GM21526 (cell line): Measurements from ENCODE around the gene NSFL1C.
"Not testable (repeated sequence)": the region's sequence is repeated elsewhere in the genome, so short reads cannot be mapped to it uniquely, and the experiment has no call there.

Source experiments
- ATAC-seq: cut with Tn5 transposase; IDR thresholded peaks from one replicate; pipeline ENCODE4 v1.9.1; 2021; ENCODE audit warnings: moderate library complexity; ENCODE audit not compliant: unreplicated experiment, low FRiP score

NSFL1C gene

GRCh38 chr20:1466211-1467081, at the start of gene NSFL1C:
Gene NSFL1C, minus strand, starts transcription at chr20:1466849. Its CDS starts 25 bp downstream, at chr20:1466824.
- peak; percentile 85 for ATAC-seq

- ATAC-seq: no peak
Measured at GRCh38 chr20:1513801-1514200, 47.2 kb upstream of the NSFL1C start.

GRCh38 chr20:1509237-1509636, 42.6 kb upstream of the NSFL1C start:
- ATAC-seq: no peak

DNA sequence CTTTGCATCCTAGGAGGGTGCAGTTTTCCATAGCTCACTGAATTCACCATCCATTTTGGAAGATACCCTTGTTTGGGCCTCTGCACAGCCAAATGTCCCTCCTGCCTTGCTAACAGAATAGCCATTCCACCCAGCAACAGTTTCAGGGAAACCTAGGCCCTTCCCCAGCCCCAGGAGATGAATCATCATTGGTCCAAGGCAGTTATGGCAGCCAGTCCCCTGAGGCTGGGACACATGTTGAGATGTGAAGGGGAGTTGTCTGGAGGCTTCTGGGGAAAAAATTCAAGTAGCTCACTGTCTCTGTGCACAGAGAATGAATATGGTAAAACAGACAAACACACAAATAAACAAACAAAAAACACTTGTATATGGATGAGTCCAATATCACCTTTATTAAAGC, 41.9 kb upstream of the NSFL1C start:
- ATAC-seq: no peak

- ATAC-seq: no peak
Measured at GRCh38 chr20:1507276-1507675, 40.6 kb upstream of the NSFL1C start.

DNA sequence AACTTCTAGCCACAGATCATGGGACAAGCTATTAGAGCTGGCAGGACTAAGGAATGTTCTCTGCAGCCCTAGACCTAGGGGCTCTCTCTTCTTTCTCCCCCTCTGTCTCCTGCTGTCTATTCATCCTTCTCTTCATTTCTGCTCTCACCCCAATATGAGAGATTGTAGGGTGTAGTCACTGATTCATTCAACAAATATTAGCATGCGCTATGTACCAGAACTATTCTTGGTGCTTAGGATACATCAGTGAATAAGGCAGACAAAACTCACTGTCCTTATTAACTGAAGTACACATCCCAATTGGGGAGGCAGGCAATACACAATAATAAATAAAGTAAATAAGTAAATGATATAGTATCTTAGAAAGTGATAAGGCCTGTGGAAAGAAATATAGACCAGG, 39.2 kb upstream of the NSFL1C start:
- ATAC-seq: no peak

DNA sequence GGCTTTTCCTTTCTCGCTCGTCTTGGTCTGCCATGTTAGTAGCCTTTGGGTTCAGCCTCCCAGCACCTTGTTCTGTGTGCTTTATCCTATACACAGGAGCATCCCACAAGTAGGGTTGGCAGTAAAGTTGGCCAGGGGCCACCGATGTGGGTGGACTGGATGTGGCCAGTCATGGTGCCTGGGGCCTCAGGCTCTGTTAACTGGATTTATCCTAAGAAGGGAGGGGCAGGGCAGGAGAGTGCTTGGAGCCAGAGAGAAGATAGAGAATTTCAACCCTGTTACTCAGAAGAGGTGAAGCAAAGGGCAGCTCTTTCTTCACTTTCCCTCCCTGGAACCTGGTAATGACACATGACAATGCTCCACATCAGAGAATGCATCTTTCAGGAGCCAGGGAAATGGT, 38.7 kb upstream of the NSFL1C start:
- no peak for ATAC-seq

GRCh38 chr20:1503564-1504227, 37.0 kb upstream of the NSFL1C start:
- peak; percentile 97 for ATAC-seq

DNA sequence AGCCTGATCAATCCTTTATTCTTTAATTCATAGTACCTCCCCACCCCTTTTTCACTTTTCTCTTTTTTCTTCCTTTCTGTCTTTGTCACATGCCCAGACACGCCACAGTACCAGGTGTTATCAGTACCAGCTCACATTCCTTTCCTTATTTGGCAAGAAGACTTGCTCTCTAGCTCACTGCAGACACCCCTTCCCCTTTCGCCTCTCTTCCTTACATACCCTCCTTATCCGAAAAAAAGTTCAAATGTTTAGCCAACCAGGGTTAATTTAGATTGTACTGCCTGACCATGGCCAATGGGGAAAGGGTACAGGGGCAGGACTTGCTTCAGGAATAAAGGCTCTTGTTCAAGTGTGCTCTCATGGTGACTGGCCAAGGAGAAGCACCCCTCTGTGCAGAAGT, 33.8 kb upstream of the NSFL1C start:
- no peak for ATAC-seq

DNA sequence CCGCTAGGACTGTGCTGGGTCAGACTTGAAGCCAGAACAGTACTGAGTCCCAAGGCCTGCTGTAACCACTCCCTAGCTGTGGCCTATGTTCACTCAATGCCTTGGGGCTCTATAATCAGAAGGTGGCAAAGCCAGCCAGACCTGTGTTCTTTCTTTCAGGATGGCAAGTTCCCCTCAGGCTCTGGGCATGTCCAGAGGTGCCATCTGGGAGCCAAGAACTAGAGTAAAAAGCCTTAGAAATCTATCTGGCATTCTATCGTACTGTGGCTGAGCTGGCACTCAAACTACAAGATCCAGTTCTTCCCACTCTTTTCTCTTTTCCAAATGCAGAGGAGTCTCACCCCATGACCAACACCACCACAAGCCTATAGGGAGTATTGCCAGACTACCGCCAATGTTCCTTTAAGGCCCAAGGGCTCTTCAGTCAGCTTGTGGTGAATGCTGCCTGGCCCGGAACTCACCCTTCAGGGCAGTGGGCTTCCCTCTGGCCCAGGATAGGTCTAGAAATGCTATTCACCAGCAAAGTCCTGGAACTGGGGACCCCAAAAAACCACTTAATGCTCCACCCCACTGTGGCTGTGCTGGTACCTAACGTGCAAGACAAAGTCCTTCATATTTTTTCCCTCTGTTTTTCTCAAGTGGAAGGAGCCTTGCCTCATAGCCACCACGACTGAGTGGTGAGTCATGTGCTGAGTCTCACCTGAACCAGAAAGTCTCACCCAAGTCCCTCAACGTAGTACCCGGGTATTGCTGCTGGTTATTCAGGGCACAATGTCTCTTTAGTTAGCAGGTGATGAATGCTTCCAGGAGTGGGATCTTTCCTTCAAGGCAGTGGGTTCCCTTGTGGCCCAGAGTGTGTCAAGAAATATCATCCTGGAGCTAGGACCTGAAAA, 33.1 kb upstream of the NSFL1C start:
- ATAC-seq: no peak

DNA sequence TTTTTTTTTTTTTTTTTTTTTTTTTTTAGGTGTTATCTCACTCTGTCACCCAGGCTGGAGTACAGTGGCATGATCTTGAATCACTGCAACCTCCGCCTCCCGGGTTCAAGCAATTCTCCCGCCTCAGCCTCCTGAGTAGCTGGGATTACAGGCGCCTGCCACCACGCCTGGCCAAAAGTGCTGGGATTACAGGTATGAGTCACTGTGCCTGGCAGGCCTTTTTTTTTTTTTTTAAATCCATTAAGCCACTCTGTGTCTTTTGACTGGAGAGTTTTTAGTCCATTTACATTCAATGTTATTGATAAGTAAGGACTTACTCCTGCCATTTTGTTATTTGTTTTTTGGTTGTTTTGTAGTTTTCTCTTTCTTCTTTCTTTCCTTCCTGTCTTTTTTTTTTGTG, 30.7 kb upstream of the NSFL1C start:
- ATAC-seq: not testable (repeated sequence)

GRCh38 chr20:1496930-1497329, 30.3 kb upstream of the NSFL1C start:
- no peak for ATAC-seq

DNA sequence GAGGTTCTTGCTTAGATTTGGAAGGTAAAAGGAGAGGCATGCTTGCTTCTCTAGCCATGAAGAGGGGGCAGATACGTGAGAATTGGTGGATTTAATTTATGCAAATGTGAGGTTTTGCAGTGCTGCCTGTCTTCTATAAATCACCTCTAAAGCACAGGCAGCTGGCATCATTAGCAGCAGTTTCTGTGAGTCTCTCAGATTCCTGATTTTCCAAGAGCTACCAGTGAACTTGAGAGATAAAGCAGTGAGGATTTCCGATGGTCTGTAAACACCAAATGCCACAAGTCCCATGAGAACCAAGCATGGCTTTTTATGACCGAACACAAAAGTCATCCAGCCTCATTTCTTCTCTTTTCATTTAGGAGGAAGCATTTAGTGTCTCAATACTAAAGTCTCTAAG, 27.8 kb upstream of the NSFL1C start:
- no peak for ATAC-seq

DNA sequence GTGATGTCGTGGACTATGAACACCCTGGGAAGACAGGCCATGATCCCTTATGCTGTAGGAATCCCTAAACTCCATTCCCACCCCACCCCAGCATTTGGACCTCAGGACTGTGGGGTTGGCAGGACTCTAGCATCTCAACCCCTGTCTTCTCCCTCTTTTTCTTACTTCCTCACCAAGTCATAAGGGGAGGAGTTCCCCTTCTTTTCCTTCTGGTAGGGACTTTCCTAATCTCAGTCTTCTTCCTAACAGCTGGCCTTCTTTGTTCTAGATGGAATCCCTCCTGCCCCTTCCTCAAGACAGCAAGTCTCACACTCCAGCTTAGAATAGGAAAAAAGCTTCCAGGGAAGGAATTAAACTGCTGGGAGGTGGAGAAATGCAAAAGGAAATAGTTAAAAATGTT, 26.9 kb upstream of the NSFL1C start:
- ATAC-seq: no peak

DNA sequence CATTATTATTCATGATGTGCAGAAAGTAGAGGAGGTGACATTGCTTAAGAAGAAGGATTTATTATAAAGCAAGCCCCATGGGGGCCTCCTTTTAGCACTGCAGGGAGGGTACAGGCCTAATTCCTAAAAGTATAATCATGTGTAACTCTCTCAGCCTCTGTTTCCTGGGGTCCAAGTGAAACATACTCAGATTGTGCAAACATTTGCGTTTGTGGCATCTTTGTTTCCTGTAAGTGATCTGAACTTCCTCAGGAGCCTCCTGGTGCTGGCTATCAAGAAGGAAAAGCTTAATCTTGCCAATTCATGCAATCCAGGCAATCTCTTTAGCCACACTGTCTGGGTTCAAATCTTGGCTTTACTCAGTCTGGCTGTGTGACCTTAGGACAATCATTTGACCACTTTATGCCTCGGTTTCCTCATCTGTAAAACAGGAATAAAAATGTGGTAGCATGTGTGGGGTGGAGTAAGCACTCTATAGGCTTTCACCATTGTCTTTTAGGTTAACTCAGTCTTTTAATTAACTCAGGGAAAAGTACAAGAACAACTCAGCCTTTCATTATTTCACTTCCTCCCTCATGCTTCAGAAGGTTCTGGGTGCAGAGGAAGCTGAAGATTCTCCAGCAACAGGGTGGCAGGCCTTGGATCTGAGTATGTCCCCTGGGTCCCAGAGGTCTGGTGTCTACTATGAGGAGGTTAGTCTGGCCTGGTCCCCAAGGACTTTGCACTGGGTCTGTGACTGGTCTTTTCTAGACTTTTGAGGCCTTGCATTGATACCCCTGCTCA, 25.4 kb upstream of the NSFL1C start:
- no peak for ATAC-seq

GRCh38 chr20:1491281-1491840, 24.7 kb upstream of the NSFL1C start, which contains the start of gene SIRPB2:
Gene SIRPB2, minus strand, starts transcription at chr20:1491420. Its CDS starts 61 bp downstream, at chr20:1491359.
- ATAC-seq: no peak

DNA sequence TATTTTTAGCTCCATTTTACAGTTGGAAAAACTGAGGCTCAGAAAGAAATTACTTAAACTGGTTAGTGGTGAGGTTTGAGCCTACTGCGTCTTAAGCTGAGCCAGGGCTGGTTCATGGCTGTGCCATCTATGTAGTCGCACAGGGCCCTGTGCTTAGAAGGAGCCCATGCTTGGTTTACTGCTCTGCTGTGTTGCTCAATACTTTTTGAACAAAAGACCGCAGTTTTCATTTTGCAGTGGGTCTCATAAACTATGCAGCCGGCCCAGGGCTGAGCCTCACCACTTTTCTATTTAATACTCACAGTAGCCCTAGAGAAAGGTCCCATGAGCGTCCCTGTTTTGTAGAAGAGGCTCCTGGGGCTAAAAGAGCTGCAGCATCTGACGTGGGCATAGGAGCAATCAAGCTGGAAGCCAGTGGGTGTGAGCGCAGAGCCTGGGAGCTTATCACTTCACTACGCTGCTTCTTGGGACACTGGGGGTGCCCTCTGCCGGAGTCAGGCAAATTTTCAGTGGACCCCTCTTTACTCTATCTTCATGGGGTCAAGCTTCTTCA, 24.1 kb upstream of the NSFL1C start:
- no peak for ATAC-seq

DNA sequence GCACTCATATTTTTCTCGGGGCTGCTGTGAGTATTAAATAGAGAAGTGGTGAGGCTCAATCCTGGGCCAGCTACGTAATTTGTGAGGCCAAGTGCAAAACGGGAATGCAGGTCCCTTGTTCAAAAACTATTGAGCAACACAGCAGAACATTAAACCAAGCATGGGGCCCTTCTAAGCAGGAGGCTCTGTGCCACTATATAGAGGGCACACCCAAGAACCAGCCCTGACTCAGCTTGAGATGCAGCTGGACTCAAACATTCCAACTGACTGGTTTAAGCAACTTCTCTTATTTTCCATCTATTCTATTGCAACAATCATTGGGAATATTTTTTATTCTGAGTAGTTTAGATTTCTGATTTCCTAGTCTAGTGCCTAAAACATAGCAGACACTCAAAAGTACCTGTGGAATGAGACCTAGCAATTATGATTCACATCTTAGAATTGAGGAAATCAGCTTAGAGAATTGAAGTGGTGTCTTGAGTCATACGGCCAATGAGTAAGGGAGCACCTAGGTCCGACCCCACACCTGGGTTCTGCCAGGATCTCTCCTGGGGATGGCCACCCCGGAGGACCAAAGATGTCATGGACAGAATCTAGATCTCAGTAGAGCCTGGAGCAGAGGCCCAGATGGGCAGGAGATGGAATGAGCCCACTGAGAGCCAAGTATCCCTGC, 23.3 kb upstream of the NSFL1C start:
- ATAC-seq: no peak

GRCh38 chr20:1489325-1489724, 22.7 kb upstream of the NSFL1C start:
- ATAC-seq: no peak
